Hepatocyte (in vitro differentiated cells): ENCODE results near the gene RNF169. TPM values are rescaled to one million over a fixed set of nuclear protein-coding genes. Genes with fewer than 3 reads are reported as not detected.

Experiments used
- DNase-seq: peaks from one replicate; pipeline ENCODE4 v3.0.0-alpha.2; 2016; ENCODE audit warnings: low spot score
- H2AFZ ChIP-seq: fragments of 200-600 bp; sonication (generic); 2 replicates; pipeline ENCODE4 v1.6.0; 2016; ENCODE audit warnings: antibody characterized with exemption, mild to moderate bottlenecking
- H3K27ac ChIP-seq: fragments of 200-600 bp; sonication (generic); 2 replicates; pipeline ENCODE4 v1.5.1; 2016; ENCODE audit warnings: mild to moderate bottlenecking
- H3K27me3 ChIP-seq: fragments of 200-600 bp; sonication (generic); 2 replicates; pipeline ENCODE4 v1.6.1; 2016
- H3K36me3 ChIP-seq: fragments of 200-600 bp; sonication (generic); replicated peaks from 2 replicates; pipeline ENCODE4 v1.5.1; 2016; ENCODE audit warnings: low read depth; ENCODE audit not compliant: insufficient read depth
- H3K4me1 ChIP-seq: fragments of 200-600 bp; sonication (generic); 2 replicates; pipeline ENCODE4 v1.5.1; 2016; ENCODE audit warnings: mild to moderate bottlenecking, moderate library complexity; ENCODE audit not compliant: insufficient read depth
- H3K4me2 ChIP-seq: fragments of 200-600 bp; sonication (generic); 2 replicates; pipeline ENCODE4 v1.6.0; 2016
- H3K4me3 ChIP-seq: fragments of 200-600 bp; sonication (generic); 2 replicates; pipeline ENCODE4 v1.5.1; 2016; ENCODE audit warnings: mild to moderate bottlenecking
- H3K79me2 ChIP-seq: fragments of 200-600 bp; sonication (generic); 2 replicates; pipeline ENCODE4 v1.6.0; 2017; ENCODE audit warnings: mild to moderate bottlenecking
- H3K9me2 ChIP-seq: fragments of 200-600 bp; sonication (generic); replicated peaks from 2 replicates; pipeline ENCODE4 v1.6.0; 2017; ENCODE audit warnings: mild to moderate bottlenecking; ENCODE audit not compliant: insufficient read depth
- H3K9me3 ChIP-seq: fragments of 200-600 bp; sonication (generic); 2 replicates; pipeline ENCODE4 v1.5.1; 2016; ENCODE audit warnings: low read depth, mild to moderate bottlenecking
- H4K20me1 ChIP-seq: fragments of 200-600 bp; sonication (generic); 2 replicates; pipeline ENCODE4 v1.6.0; 2016; ENCODE audit warnings: mild to moderate bottlenecking; ENCODE audit not compliant: insufficient read depth, poor library complexity, severe bottlenecking
- CTCF ChIP-seq: fragments of 200-600 bp; sonication (generic); IDR thresholded peaks from 2 replicates; pipeline ENCODE4 v1.5.1; 2016; ENCODE audit warnings: antibody characterized with exemption, mild to moderate bottlenecking; ENCODE audit not compliant: poor library complexity
- EZH2 ChIP-seq: fragments of 200-600 bp; sonication (generic); IDR thresholded peaks from 2 replicates; pipeline ENCODE4 v1.6.1; 2016; ENCODE audit warnings: antibody characterized with exemption, mild to moderate bottlenecking, borderline replicate concordance
- EZH2phosphoT487 ChIP-seq: fragments of 200-600 bp; sonication (generic); IDR thresholded peaks from one replicate; pipeline ENCODE4 v1.6.1; 2018; ENCODE audit warnings: antibody characterized with exemption, mild to moderate bottlenecking, low read depth, moderate library complexity; ENCODE audit not compliant: unreplicated experiment, severe bottlenecking
- WGBS: methylation state at CpG from one replicate; pipeline ENCODE4 v1.1.6; 2016; ENCODE audit warnings: low lambda C conversion rate; ENCODE audit errors: missing lambda C conversion rate; 5-methylcytosine and 5-hydroxymethylcytosine counted together
- polyA plus RNA-seq: library from polyadenylated mRNA; unstranded; fragments of >200 nt; fragmentation: Nextera tagmentation; extraction: Ambion mirVana; gene quantifications from 2 replicates; pipeline ENCODE4 v1.2.1, GENCODE V29; 2016
- total RNA-seq: library from RNA; depleted of rRNA; stranded (reverse); fragments of >200 nt; gene quantifications from 2 replicates; pipeline ENCODE4 v1.2.3, GENCODE V29; 2014

RNF169 gene
- total and polyA plus RNA-seq, 2 experiments from 2014 or later: 2.4 to 18.8 TPM

GRCh38 chr11:74845978-74846517 lies 97.4 kb downstream of the RNF169 start:
- WGBS: 98% methylated on average over 5 of the region's 5 CpGs
- Histone ChIP-seq H3K4me1 (no peaks in the 10 kb centered on the region), H4K20me1 (no peaks in the 10 kb centered on the region), H3K27me3 (no peaks in the 10 kb centered on the region), H3K27ac (no peak overlapping the region), H3K9me3 (no peaks in the 10 kb centered on the region), H3K36me3 (no peaks in the 10 kb centered on the region), H3K4me3 (no peak overlapping the region), H3K4me2 (no peak overlapping the region), H2AFZ (no peak overlapping the region), H3K79me2 (no peaks in the 10 kb centered on the region), H3K9me2 (no peaks in the 10 kb centered on the region)
- DNase-seq: no peak
- no peak for TF ChIP-seq CTCF
- no peak for TF ChIP-seq EZH2phosphoT487
- no peak for TF ChIP-seq EZH2

- no peak for DNase-seq
- Histone ChIP-seq H3K36me3 (no peaks in the 10 kb centered on the region), H3K79me2 (no peaks in the 10 kb centered on the region), H2AFZ (no peak overlapping the region), H3K9me3 (no peaks in the 10 kb centered on the region), H3K4me2 (no peak overlapping the region), H3K4me1 (no peaks in the 10 kb centered on the region), H3K9me2 (no peaks in the 10 kb centered on the region), H3K27me3 (no peaks in the 10 kb centered on the region), H4K20me1 (no peaks in the 10 kb centered on the region), H3K4me3 (no peak overlapping the region), H3K27ac (no peak overlapping the region)
- WGBS: 85% methylated on average over 2 of the region's 2 CpGs
- TF ChIP-seq CTCF (no peak), EZH2phosphoT487 (no peak), EZH2 (no peak)
These were observed 98.1 kb downstream of the RNF169 start for GRCh38 chr11:74846770-74847169.

GRCh38 chr11:74847395-74847794 lies 98.7 kb downstream of the RNF169 start:
- no peak for DNase-seq
- Histone ChIP-seq H3K27me3 (no peaks in the 10 kb centered on the region), H2AFZ (no peak overlapping the region), H3K79me2 (no peaks in the 10 kb centered on the region), H3K4me2 (no peak overlapping the region), H3K27ac (no peak overlapping the region), H3K9me2 (no peaks in the 10 kb centered on the region), H3K4me1 (no peaks in the 10 kb centered on the region), H3K4me3 (no peak overlapping the region), H3K36me3 (no peaks in the 10 kb centered on the region), H3K9me3 (no peaks in the 10 kb centered on the region), H4K20me1 (no peaks in the 10 kb centered on the region)
- TF ChIP-seq EZH2 (no peak), CTCF (no peak), EZH2phosphoT487 (no peak)
- WGBS: 93% methylated on average over 1 of the region's 1 CpG

- Histone ChIP-seq H3K9me3 (no peaks in the 10 kb centered on the region), H4K20me1 (no peaks in the 10 kb centered on the region), H3K79me2 (no peaks in the 10 kb centered on the region), H3K4me3 (no peak overlapping the region), H3K36me3 (no peaks in the 10 kb centered on the region), H3K9me2 (no peaks in the 10 kb centered on the region), H2AFZ (no peak overlapping the region), H3K4me2 (no peak overlapping the region), H3K27ac (no peak overlapping the region), H3K27me3 (no peaks in the 10 kb centered on the region), H3K4me1 (no peaks in the 10 kb centered on the region)
- no peak for DNase-seq
- TF ChIP-seq EZH2phosphoT487 (no peak), CTCF (no peak), EZH2 (no peak)
- 97% methylated on average over 6 of the region's 6 CpGs for WGBS
These were observed 99.2 kb downstream of the RNF169 start for GRCh38 chr11:74847895-74848294.
